Stimulated activated CD4-positive, alpha-beta T cell treated with anti-CD3 and anti-CD28 coated beads, Interleukin-12 subunit alpha, Interleukin-12 subunit beta, amount 100 ng/mL, for 24 hours (primary cell): ENCODE data around the gene GOLGA1.
"Not testable (repeated sequence)": the region's sequence is repeated elsewhere in the genome, so short reads cannot be mapped to it uniquely, and the experiment has no call there.

ENCODE experiments used
- DNase-seq, 2 experiments: peaks; one replicate each; pipeline ENCODE4 v3.0.0-alpha.2; 2020; ENCODE audit warnings: low read depth in 2 of 2

The GOLGA1 gene

GRCh38 chr9:124838132-124838531 is 102.8 kb downstream of the GOLGA1 start:
- DNase-seq = not testable (repeated sequence)

- no peak for DNase-seq
These were observed 105.8 kb downstream of the GOLGA1 start for GRCh38 chr9:124835026-124835557.

GRCh38 chr9:124834591-124834990 is 106.3 kb downstream of the GOLGA1 start:
- DNase-seq = no peak

GRCh38 chr9:124831642-124832364 is 109.1 kb downstream of the GOLGA1 start:
- no peak for DNase-seq

- DNase-seq = no peak
These were observed 110.3 kb downstream of the GOLGA1 start for GRCh38 chr9:124830593-124830992.

GRCh38 chr9:124829334-124829669 is 111.6 kb downstream of the GOLGA1 start:
- no peak for DNase-seq

- no peak for DNase-seq
These were observed 112.2 kb downstream of the GOLGA1 start for GRCh38 chr9:124828489-124829333.
